Epithelial cell of esophagus (primary cell): Measurements from ENCODE around the gene GLO1.

Experiments used
- DNase-seq: peaks from one replicate; pipeline ENCODE4 v3.0.0; 2010; ENCODE audit warnings: low read depth
- H3K4me3 ChIP-seq: 2 replicates; pipeline ENCODE4 v1.5.1; 2011; ENCODE audit warnings: mild to moderate bottlenecking, low read length, control low read depth
- CTCF ChIP-seq: IDR thresholded peaks from 2 replicates; pipeline ENCODE4 v1.5.1; 2011; ENCODE audit warnings: low read depth, mild to moderate bottlenecking, low read length, control low read depth, inconsistent platforms; ENCODE audit not compliant: insufficient read depth; ENCODE audit errors: missing control alignments

GLO1 gene

GRCh38 chr6:38684237-38684636, 18.7 kb downstream of the GLO1 start:
- no peak for TF ChIP-seq CTCF
- H3K4me3 ChIP-seq = no peak overlapping the region
- DNase-seq = no peak

GRCh38 chr6:38681850-38682249, 21.1 kb downstream of the GLO1 start:
- no peak for DNase-seq
- TF ChIP-seq CTCF = no peak
- H3K4me3 ChIP-seq = no peak overlapping the region

GRCh38 chr6:38679668-38680067, 23.3 kb downstream of the GLO1 start:
- H3K4me3 ChIP-seq = no peak overlapping the region
- DNase-seq = no peak
- TF ChIP-seq CTCF = no peak

DNA sequence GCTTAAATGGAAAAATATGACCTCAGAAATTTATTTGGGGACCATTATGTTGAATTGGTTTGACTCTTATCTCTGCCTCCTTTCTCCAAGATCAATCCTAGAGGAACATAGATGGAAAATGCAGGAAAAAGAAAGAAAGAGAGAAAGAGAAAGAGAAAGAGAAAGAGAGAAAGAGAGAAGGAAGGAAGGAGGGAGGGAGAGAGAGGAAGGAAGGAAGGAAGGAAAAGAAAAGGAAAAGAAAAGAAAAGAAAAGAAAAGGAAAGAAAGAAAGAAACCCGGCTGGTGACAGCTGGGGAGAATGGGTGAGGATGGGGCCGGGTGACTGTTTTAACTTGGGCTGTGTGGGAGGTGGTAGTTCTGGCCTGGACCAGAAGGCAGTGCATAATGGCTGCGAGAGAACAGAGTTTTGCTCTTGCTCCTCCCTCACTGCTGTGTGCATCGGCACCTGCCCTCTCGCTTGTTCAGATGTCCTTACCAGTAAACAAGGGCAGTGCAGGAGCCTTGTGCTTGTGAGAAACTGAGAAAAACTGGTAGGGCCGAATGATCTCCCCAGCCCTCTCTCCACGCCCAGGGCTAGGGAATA, 24.7 kb downstream of the GLO1 start:
- H3K4me3 ChIP-seq = no peak overlapping the region
- no peak for TF ChIP-seq CTCF
- no peak for DNase-seq

GRCh38 chr6:38676974-38677544, 25.9 kb downstream of the GLO1 start:
- DNase-seq = no peak
- TF ChIP-seq CTCF = no peak
- H3K4me3 ChIP-seq = no peak overlapping the region

DNA sequence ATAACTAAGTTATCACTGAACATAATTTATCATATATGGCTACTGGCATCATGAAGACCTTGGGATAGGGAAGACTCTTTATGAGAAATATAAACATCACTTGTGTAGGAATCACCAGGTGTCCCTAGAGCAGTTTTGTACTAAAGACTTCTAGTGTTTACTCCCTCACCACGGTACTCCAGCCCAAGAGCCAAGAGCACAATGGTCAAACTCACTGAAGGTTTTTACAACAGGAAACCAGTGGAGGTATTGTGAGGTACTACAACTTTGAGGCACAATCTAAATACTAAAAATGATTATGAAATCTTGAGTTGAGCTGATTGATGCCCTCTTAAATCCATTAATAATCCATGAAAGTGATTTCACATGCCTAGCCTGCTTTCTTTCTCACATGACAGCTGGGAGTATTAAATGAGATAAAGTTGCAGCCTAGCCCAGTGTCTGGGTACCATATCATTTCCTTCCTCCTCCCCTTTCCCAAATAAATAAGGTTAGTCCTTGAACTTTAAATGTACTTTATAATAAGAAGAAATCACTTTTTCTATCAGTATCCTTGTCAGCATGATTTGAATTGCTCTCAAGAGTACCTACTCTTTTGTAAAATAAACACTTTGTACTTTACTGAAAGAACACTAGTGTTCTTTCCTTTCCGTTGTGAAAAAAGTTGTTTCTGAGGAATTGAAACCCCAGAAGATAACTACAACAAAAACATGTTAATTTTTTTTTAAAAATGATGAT, 26.5 kb downstream of the GLO1 start:
- DNase-seq = no peak
- no peak overlapping the region for H3K4me3 ChIP-seq
- TF ChIP-seq CTCF = no peak
